ENCODE results near the gene SPEN.
A peak's percentile ranks its signal among the peaks of the same experiment; 100 is the strongest.

Gene SPEN

GRCh38 chr1:15951341-15952153, 104.0 kb downstream of the SPEN start:
- no peak overlapping the region for H3K4me3 ChIP-seq (ENCODE audit: low read depth, low read length)
- peak overlapping the region; percentile 100 for H3K27ac ChIP-seq
- in situ Hi-C loops (cut with HindIII; ENCODE audit: low pct_ligation_motif_present, low sequenced_read_pairs), result no loop called here
- H3K27me3 ChIP-seq (replicated peaks), result no peaks in the 10 kb centered on the region
- TF ChIP-seq, protein P1, sequence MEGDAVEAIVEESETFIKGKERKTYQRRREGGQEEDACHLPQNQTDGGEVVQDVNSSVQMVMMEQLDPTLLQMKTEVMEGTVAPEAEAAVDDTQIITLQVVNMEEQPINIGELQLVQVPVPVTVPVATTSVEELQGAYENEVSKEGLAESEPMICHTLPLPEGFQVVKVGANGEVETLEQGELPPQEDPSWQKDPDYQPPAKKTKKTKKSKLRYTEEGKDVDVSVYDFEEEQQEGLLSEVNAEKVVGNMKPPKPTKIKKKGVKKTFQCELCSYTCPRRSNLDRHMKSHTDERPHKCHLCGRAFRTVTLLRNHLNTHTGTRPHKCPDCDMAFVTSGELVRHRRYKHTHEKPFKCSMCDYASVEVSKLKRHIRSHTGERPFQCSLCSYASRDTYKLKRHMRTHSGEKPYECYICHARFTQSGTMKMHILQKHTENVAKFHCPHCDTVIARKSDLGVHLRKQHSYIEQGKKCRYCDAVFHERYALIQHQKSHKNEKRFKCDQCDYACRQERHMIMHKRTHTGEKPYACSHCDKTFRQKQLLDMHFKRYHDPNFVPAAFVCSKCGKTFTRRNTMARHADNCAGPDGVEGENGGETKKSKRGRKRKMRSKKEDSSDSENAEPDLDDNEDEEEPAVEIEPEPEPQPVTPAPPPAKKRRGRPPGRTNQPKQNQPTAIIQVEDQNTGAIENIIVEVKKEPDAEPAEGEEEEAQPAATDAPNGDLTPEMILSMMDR (IDR thresholded peaks at IDR 0.05; ENCODE audit: low read depth, low read length, missing control alignments), result no peak
- DNase-seq, result no peak
- H3K36me3 ChIP-seq (replicated peaks), result peaks cover 17% of the 10 kb centered on the region

DNA sequence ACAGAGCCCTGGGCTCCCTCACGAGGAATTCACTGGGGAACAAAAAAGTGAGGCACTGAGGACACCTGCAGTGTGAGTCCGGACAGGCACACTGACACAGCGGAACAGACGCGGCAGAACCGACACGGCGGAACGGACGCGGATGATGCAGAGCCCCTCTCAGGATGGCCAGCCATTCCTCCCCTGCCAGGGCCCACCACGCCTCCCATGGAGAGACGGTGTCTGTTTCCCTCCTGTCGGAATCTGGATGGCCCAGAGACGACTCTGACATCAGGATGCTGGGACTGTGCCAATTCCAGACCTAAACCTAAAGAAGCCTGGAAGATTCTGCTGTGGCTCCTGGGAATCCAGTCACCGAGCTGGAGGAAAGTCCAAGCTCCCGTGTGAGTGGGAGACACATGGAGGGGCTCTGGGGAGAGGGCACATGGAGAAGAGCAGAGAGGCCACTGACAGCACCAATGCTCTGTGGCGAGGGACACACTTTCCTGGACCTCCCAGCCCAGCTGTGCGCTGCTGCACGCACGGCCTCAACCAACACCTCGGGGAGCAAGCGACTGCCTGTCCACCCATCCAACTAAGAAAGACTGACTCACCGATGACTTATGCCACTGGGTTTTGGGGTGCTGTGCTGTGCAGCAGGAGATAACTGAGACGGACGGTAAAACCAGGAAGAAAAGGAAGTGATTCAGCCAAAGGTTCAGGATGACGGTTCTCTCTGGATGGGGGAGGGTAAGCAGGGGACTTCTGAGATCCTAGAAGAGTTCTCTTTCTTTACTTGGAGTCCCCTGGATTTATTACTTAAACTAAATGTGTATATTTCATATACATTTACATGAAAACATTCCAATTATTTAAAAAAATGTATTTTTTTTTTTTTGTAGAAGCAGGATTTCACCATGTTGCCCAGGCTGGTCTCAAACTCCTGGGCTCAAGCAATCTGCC, 105.1 kb downstream of the SPEN start:
- TF ChIP-seq, protein P1 (IDR thresholded peaks at IDR 0.05; ENCODE audit: low read depth, low read length, missing control alignments), result peak; percentile 14
- H3K27me3 ChIP-seq (replicated peaks), result no peaks in the 10 kb centered on the region
- in situ Hi-C loops (cut with HindIII; ENCODE audit: low pct_ligation_motif_present, low sequenced_read_pairs), result no loop called here
- peaks cover 7% of the 10 kb centered on the region for H3K36me3 ChIP-seq (replicated peaks)
- peak overlapping the region; percentile 100 for H3K27ac ChIP-seq
- no peak overlapping the region for H3K4me3 ChIP-seq (ENCODE audit: low read depth, low read length)
- peak; percentile 96 for DNase-seq

GRCh38 chr1:15953294-15953771, 105.8 kb downstream of the SPEN start:
- no peak overlapping the region for H3K4me3 ChIP-seq (ENCODE audit: low read depth, low read length)
- in situ Hi-C loops (cut with HindIII; ENCODE audit: low pct_ligation_motif_present, low sequenced_read_pairs), result no loop called here
- no peak for DNase-seq
- H3K27me3 ChIP-seq (replicated peaks), result no peaks in the 10 kb centered on the region
- H3K36me3 ChIP-seq (replicated peaks), result no peaks in the 10 kb centered on the region
- TF ChIP-seq, protein P1 (IDR thresholded peaks at IDR 0.05; ENCODE audit: low read depth, low read length, missing control alignments), result no peak
- peak overlapping the region; percentile 100 for H3K27ac ChIP-seq

- DNase-seq, result no peak
- H3K27me3 ChIP-seq (replicated peaks), result no peaks in the 10 kb centered on the region
- no peaks in the 10 kb centered on the region for H3K36me3 ChIP-seq (replicated peaks)
- in situ Hi-C loops (cut with HindIII; ENCODE audit: low pct_ligation_motif_present, low sequenced_read_pairs), result no loop called here
- peak overlapping the region; percentile 100 for H3K27ac ChIP-seq
- TF ChIP-seq, protein P1 (IDR thresholded peaks at IDR 0.05; ENCODE audit: low read depth, low read length, missing control alignments), result no peak
- H3K4me3 ChIP-seq (ENCODE audit: low read depth, low read length), result no peak overlapping the region
These were observed 106.3 kb downstream of the SPEN start for GRCh38 chr1:15953791-15954241.

GRCh38 chr1:15954316-15954715, 106.8 kb downstream of the SPEN start:
- in situ Hi-C loops (cut with HindIII; ENCODE audit: low pct_ligation_motif_present, low sequenced_read_pairs), result no loop called here
- Histone ChIP-seq H3K36me3 (replicated peaks) (no peaks in the 10 kb centered on the region), H3K27me3 (replicated peaks) (no peaks in the 10 kb centered on the region), H3K27ac (no peak overlapping the region), H3K4me3 (ENCODE audit: low read depth, low read length) (no peak overlapping the region)
- TF ChIP-seq, protein P1 (IDR thresholded peaks at IDR 0.05; ENCODE audit: low read depth, low read length, missing control alignments), result no peak
- DNase-seq, result no peak
